GM12878 (cell line): ENCODE results near the gene TBCB. TPM values are rescaled to one million over a fixed set of nuclear protein-coding genes. Genes with fewer than 3 reads are reported as not detected.

Experiments used
- ATAC-seq: fragments of 200-7000 bp; cut with Tn5 transposase; 3 replicates; pipeline ENCODE4 v1.9.1; 2020; ENCODE audit warnings: mild to moderate bottlenecking, moderate library complexity
- BruUV-seq: library from RNA; stranded (reverse); fragments of 400-500 nt; replicated peaks from 2 replicates; lab custom pipeline; 2021; lab: Mats Ljungman, UMichigan
- CTCF ChIA-PET: fragments of 300-600 bp; sonication (Branson Sonifier 250); formaldehyde crosslinking; extraction: SDS; loops from one replicate; lab custom pipeline; 2021; ENCODE audit warnings: inconsistent platforms; lab: Yijun Ruan, JAX
- POLR2A ChIA-PET: fragments of 350-600 bp; formaldehyde crosslinking; extraction: SDS; loops from one replicate; lab custom pipeline; 2021; ENCODE audit warnings: inconsistent platforms; lab: Charles Lee
- RAD21 ChIA-PET: fragments of 300-600 bp; sonication (Branson Sonifier 250); formaldehyde crosslinking; loops from one replicate; lab custom pipeline; 2023; ENCODE audit warnings: antibody characterized with exemption; ENCODE audit not compliant: unreplicated experiment; lab: Charles Lee
- SMC1A ChIA-PET: fragments of 300-600 bp; sonication (Branson Sonifier 250); formaldehyde crosslinking; loops from one replicate; lab custom pipeline; 2023; ENCODE audit not compliant: unreplicated experiment, uncharacterized antibody; lab: Charles Lee
- DNase-seq: peaks from one replicate; pipeline ENCODE4 v3.0.0-alpha.2; 2011; ENCODE audit warnings: low read depth, low spot score
- FAIRE-seq: peaks from 3 replicates; lab custom pipeline; 2011; peaks lifted over from hg19 to GRCh38; lab: Jason Lieb, UNC
- H2AFZ ChIP-seq: 2 replicates; pipeline ENCODE4 v1.6.0; 2011; ENCODE audit warnings: low read depth, low read length, control low read depth; ENCODE audit not compliant: control insufficient read depth
- H3K27ac ChIP-seq: 2 replicates; pipeline ENCODE4 v1.5.1; 2011; ENCODE audit warnings: control low read depth; ENCODE audit not compliant: control insufficient read depth, insufficient read depth
- H3K27me3 ChIP-seq, 2 experiments: replicated peaks in 1 of 2; 2 replicates each; pipeline versions ENCODE4 v1.6.0 to v1.6.1; 2011; ENCODE audit warnings: low read length in 1 of 2; ENCODE audit not compliant: control insufficient read depth in 2 of 2, insufficient read depth in 2 of 2
- H3K36me3 ChIP-seq, 2 experiments: 2 replicates each; pipeline ENCODE4 v1.5.1; 2011; ENCODE audit warnings: low read length in 1 of 2; ENCODE audit not compliant: control insufficient read depth in 2 of 2, insufficient read depth in 2 of 2
- H3K4me1 ChIP-seq: 2 replicates; pipeline ENCODE4 v1.6.1; 2011; ENCODE audit warnings: mild to moderate bottlenecking, low read length, moderate library complexity, mixed read lengths; ENCODE audit not compliant: control insufficient read depth, insufficient read depth
- H3K4me2 ChIP-seq: 2 replicates; pipeline ENCODE4 v1.6.0; 2011; ENCODE audit warnings: control low read depth; ENCODE audit not compliant: control insufficient read depth, insufficient read depth
- H3K4me3 ChIP-seq: fragments of 200-600 bp; sonication (generic); 2 replicates; pipeline ENCODE4 v1.5.1; 2016
- H3K79me2 ChIP-seq: 2 replicates; pipeline ENCODE4 v1.6.0; 2011; ENCODE audit warnings: low read length; ENCODE audit not compliant: control insufficient read depth, insufficient read depth
- H3K9ac ChIP-seq: 2 replicates; pipeline ENCODE4 v1.8.0; 2011; ENCODE audit warnings: low read length, control low read depth, mixed read lengths; ENCODE audit not compliant: control insufficient read depth, insufficient read depth
- H3K9me3 ChIP-seq: replicated peaks from 3 replicates; pipeline ENCODE4 v1.5.1; 2011; ENCODE audit warnings: mild to moderate bottlenecking, low read length; ENCODE audit not compliant: control insufficient read depth, insufficient read depth
- H4K20me1 ChIP-seq: 2 replicates; pipeline ENCODE4 v1.6.0; 2011; ENCODE audit not compliant: control insufficient read depth, insufficient read depth
- HDAC6 ChIP-seq: fragments of 200-600 bp; sonication (generic); IDR thresholded peaks from one replicate; pipeline ENCODE4 v1.8.0; 2017; ENCODE audit warnings: antibody characterized with exemption; ENCODE audit not compliant: unreplicated experiment
- POLR2A ChIP-seq: IDR thresholded peaks from 2 replicates; pipeline ENCODE4 v1.6.1; 2011; ENCODE audit warnings: low read depth, mild to moderate bottlenecking, low read length
- SMAD1 ChIP-seq: fragments of 450-650 bp; IDR thresholded peaks from 2 replicates; pipeline ENCODE4 v1.6.1; 2018; ENCODE audit warnings: mild to moderate bottlenecking, low read depth; ENCODE audit not compliant: partially characterized antibody
- TARDBP ChIP-seq: IDR thresholded peaks from 2 replicates; pipeline ENCODE4 v1.6.1; 2016; ENCODE audit warnings: borderline replicate concordance
- WGBS: methylation state at CpG from one replicate; pipeline ENCODE4 v1.1.6; 2016; ENCODE audit warnings: low lambda C conversion rate; ENCODE audit not compliant: insufficient replicate concordance, insufficient coverage; ENCODE audit errors: missing lambda C conversion rate; 5-methylcytosine and 5-hydroxymethylcytosine counted together
- in situ Hi-C: fragments of 300-500 bp; cut with MboI; formaldehyde crosslinking; loops from 9 replicates; pipeline ENCODE4 v1.14.3; 2018; ENCODE audit warnings: mixed read lengths
- intact Hi-C: fragments of 100-400 bp; cut with micrococcal nuclease; formaldehyde crosslinking; loops from one replicate; pipeline ENCODE4 v1.14.2; 2022; ENCODE audit not compliant: unreplicated experiment
- polyA plus RNA-seq, 11 experiments: library from polyadenylated mRNA; depleted of rRNA in 4 of 11; unstranded in 6 of 11; stranded (reverse) in 5 of 11; fragments of >200 nt; fragmentation: Nextera tagmentation in 4 of 11; fragmentation: Illumina TruSeq in 1 of 11; extraction: Ambion mirVana in 4 of 11; extraction: Trizol in 1 of 11; gene quantifications; 1 replicate in 1 of 11; 2 replicates in 10 of 11; pipeline versions ENCODE4 v1.2.1 to v1.2.3, GENCODE V29; 2011 to 2016; ENCODE audit warnings: inconsistent platforms in 2 of 11, missing spikeins in 2 of 11, low read depth in 1 of 11
- total RNA-seq, 4 experiments: library from RNA; depleted of rRNA in 3 of 4; stranded (reverse); fragments of >200 nt in 3 of 4; fragmentation: Illumina TruSeq in 1 of 4; extraction: Trizol in 1 of 4; gene quantifications; 2 replicates each; pipeline versions ENCODE4 v1.2.1 to v1.2.3, GENCODE V29; 2013 to 2021
- TF ChIP-seq, protein P1 (sequence below): IDR thresholded peaks from 2 replicates; pipeline ENCODE4 v1.6.1; 2012; ENCODE audit warnings: improper control_type of control experiment, low read depth, low read length; ENCODE audit not compliant: insufficient replicate concordance
- TF ChIP-seq, protein P2 (sequence below): fragments of 450-650 bp; IDR thresholded peaks from 2 replicates; pipeline ENCODE4 v1.6.1; 2017; ENCODE audit warnings: mild to moderate bottlenecking, moderate library complexity

TBCB gene
- total and polyA plus RNA-seq, 10 of the 15 experiments (the other 5 are each of a cell fraction or from before 2014, with no cell fraction given) = 9.4 to 193 (median 126) TPM

DNA sequence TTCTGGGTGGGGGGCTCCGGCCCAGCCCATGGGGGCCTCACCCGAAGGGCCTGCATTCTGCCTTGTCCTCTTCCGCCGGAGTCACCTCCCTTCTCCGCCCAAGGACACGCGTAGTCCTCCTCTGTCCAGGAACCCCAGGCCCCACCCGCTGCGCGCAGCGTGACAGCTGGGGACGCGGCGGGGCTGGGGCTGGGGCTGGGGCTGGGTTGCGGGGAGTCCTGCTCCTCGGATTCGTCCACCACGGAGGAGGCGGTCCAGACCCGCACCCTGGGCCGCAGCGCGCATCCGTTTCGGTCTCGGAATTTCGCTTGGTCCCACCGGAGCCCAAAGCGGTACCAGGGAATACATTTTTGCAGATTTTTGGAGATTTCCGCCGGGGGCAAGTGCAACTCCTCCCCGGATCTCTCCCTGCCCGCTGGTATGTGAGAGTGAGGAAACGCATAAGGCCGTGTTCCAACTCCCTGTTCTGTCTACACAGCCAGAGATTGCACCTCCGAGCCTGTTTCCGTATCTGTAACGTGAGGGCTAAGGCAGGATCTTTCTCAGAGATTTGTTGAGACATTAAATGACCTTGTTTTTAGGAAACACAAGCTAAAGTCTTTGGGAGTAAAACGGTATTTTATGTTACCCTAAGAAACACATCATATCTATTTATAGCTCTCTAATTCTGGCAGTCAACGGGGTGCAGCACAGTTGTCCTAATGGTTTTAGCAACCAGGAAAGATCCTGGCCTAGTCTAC lies 37.3 kb downstream of the TBCB start, which contains the start of gene COX7A1:
Gene COX7A1, minus strand, starts transcription at position 96 of the 740 bp plus-strand sequence. Its CDS starts 40 bp downstream, at position 56.
- no peak within 1 kb of the TSS for H2AFZ ChIP-seq
- no peak for ATAC-seq

DNA sequence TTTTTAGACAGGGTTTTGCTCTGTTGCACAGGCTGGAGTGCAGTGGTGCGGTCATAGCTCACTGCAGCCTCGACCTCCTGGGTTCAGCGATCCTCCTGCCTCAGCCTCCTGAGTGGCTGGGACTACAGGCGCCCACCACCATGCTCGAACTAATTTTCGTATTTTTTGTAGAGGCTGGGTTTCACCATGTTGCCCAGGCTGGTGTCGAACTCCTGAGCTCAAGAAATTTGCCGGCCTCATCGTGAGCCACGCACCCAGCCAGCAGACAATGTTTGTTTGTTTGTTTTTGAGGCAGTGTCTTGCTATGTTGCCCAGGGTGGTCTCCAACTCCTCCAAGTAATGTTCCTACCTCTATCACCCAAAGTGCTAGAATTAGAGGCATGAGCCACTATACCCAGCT lies 37.9 kb downstream of the TBCB start:
- in situ Hi-C loops = no loop called here
- ChIA-PET CTCF (interaction anchor here (0.6 to 1.0 kb wide), 4 partner anchors 15 to 355 kb away, joined by 3 to 5 read pairs (median 3); no protein-coding TSS in a partner anchor), POLR2A (no interaction called here)
- no peak for TF ChIP-seq HDAC6
- TF ChIP-seq, protein P1, sequence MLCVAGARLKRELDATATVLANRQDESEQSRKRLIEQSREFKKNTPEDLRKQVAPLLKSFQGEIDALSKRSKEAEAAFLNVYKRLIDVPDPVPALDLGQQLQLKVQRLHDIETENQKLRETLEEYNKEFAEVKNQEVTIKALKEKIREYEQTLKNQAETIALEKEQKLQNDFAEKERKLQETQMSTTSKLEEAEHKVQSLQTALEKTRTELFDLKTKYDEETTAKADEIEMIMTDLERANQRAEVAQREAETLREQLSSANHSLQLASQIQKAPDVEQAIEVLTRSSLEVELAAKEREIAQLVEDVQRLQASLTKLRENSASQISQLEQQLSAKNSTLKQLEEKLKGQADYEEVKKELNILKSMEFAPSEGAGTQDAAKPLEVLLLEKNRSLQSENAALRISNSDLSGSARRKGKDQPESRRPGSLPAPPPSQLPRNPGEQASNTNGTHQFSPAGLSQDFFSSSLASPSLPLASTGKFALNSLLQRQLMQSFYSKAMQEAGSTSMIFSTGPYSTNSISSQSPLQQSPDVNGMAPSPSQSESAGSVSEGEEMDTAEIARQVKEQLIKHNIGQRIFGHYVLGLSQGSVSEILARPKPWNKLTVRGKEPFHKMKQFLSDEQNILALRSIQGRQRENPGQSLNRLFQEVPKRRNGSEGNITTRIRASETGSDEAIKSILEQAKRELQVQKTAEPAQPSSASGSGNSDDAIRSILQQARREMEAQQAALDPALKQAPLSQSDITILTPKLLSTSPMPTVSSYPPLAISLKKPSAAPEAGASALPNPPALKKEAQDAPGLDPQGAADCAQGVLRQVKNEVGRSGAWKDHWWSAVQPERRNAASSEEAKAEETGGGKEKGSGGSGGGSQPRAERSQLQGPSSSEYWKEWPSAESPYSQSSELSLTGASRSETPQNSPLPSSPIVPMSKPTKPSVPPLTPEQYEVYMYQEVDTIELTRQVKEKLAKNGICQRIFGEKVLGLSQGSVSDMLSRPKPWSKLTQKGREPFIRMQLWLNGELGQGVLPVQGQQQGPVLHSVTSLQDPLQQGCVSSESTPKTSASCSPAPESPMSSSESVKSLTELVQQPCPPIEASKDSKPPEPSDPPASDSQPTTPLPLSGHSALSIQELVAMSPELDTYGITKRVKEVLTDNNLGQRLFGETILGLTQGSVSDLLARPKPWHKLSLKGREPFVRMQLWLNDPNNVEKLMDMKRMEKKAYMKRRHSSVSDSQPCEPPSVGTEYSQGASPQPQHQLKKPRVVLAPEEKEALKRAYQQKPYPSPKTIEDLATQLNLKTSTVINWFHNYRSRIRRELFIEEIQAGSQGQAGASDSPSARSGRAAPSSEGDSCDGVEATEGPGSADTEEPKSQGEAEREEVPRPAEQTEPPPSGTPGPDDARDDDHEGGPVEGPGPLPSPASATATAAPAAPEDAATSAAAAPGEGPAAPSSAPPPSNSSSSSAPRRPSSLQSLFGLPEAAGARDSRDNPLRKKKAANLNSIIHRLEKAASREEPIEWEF = no peak
- no peak for TF ChIP-seq TARDBP
- TF ChIP-seq, protein P2, sequence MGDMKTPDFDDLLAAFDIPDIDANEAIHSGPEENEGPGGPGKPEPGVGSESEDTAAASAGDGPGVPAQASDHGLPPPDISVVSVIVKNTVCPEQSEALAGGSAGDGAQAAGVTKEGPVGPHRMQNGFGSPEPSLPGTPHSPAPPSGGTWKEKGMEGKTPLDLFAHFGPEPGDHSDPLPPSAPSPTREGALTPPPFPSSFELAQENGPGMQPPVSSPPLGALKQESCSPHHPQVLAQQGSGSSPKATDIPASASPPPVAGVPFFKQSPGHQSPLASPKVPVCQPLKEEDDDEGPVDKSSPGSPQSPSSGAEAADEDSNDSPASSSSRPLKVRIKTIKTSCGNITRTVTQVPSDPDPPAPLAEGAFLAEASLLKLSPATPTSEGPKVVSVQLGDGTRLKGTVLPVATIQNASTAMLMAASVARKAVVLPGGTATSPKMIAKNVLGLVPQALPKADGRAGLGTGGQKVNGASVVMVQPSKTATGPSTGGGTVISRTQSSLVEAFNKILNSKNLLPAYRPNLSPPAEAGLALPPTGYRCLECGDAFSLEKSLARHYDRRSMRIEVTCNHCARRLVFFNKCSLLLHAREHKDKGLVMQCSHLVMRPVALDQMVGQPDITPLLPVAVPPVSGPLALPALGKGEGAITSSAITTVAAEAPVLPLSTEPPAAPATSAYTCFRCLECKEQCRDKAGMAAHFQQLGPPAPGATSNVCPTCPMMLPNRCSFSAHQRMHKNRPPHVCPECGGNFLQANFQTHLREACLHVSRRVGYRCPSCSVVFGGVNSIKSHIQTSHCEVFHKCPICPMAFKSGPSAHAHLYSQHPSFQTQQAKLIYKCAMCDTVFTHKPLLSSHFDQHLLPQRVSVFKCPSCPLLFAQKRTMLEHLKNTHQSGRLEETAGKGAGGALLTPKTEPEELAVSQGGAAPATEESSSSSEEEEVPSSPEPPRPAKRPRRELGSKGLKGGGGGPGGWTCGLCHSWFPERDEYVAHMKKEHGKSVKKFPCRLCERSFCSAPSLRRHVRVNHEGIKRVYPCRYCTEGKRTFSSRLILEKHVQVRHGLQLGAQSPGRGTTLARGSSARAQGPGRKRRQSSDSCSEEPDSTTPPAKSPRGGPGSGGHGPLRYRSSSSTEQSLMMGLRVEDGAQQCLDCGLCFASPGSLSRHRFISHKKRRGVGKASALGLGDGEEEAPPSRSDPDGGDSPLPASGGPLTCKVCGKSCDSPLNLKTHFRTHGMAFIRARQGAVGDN = no peak

More for the DNA sequence above, 37.3 kb downstream of the TBCB start, which contains the start of gene COX7A1:
- Histone ChIP-seq H3K27me3 (no peaks in the 10 kb centered on the region), H3K9ac (no peak within 1 kb of the TSS), H3K27ac (no peak within 1 kb of the TSS), H4K20me1 (no peaks in the 10 kb centered on the region), H3K36me3 (peaks cover 0 to 12% of the 10 kb centered on the region in 2 experiments; a peak in 3 of 4 replicates), H3K9me3 (no peaks in the 10 kb centered on the region), H3K4me1 (no peaks in the 10 kb centered on the region), H3K79me2 (no peaks in the 10 kb centered on the region), H3K4me2 (no peak within 1 kb of the TSS), H3K4me3 (no peak within 1 kb of the TSS)
- ChIA-PET POLR2A (interaction anchor here (0.6 kb wide), 1 partner anchor 638 kb away, joined by 3 read pairs; no protein-coding TSS in a partner anchor), RAD21 (no interaction called here), SMC1A (interaction anchor here (1.0 to 1.4 kb wide), 2 partner anchors 8 to 21 kb away, joined by 3 read pairs; no protein-coding TSS in a partner anchor), CTCF (interaction anchor here (0.6 to 1.0 kb wide), 4 partner anchors 14 to 354 kb away, joined by 3 to 5 read pairs (median 3); no protein-coding TSS in a partner anchor)
- 95% methylated on average over 37 of the region's 40 CpGs for WGBS
- TF ChIP-seq SMAD1 (no peak), POLR2A (peak; percentile 30; the same call in 1 of the 2 replicates)
- no TSS peak for BruUV-seq
- FAIRE-seq (no peak), DNase-seq (no peak)
- in situ Hi-C loops = no loop called here
- intact Hi-C loops = no loop called here

More for the DNA sequence above, 37.9 kb downstream of the TBCB start:
- H3K9me3 ChIP-seq = no peaks in the 10 kb centered on the region
- H3K4me3 ChIP-seq = no peak overlapping the region
- H3K36me3 ChIP-seq = peaks cover 0 to 12% of the 10 kb centered on the region in 2 experiments; a peak in 3 of 4 replicates
- 99% methylated on average over 8 of the region's 10 CpGs for WGBS
- no peak overlapping the region for H2AFZ ChIP-seq
- no peaks in the 10 kb centered on the region for H3K79me2 ChIP-seq
- DNase-seq (no peak), ATAC-seq (no peak), FAIRE-seq (no peak)
- H3K9ac ChIP-seq = no peak overlapping the region
- no TSS peak for BruUV-seq
- intact Hi-C loops = no loop called here
- no peak overlapping the region for H3K4me2 ChIP-seq
- no peak overlapping the region for H3K27ac ChIP-seq
- ChIA-PET RAD21 (no interaction called here), SMC1A (interaction anchor here (1.0 to 1.4 kb wide), 2 partner anchors 9 to 22 kb away, joined by 3 read pairs; no protein-coding TSS in a partner anchor)
- H4K20me1 ChIP-seq = no peaks in the 10 kb centered on the region
- H3K27me3 ChIP-seq = no peaks in the 10 kb centered on the region
- H3K4me1 ChIP-seq = no peaks in the 10 kb centered on the region
